Caco-2 (cell line): ENCODE data around the gene TRDN. TPM values are rescaled to one million over a fixed set of nuclear protein-coding genes. Genes with fewer than 3 reads are reported as not detected.

Experiments used
- BruUV-seq: library from RNA; stranded (reverse); fragments of 400-500 nt; replicated peaks from 2 replicates; lab custom pipeline; 2021; lab: Mats Ljungman, UMichigan
- CTCF ChIA-PET: fragments of 300-600 bp; sonication (Branson Sonifier 250); formaldehyde crosslinking; loops from one replicate; lab custom pipeline; 2022; ENCODE audit warnings: antibody characterized with exemption; lab: Charles Lee
- POLR2A ChIA-PET: fragments of 300-600 bp; sonication (Branson Sonifier 250); formaldehyde crosslinking; loops from one replicate; lab custom pipeline; 2022; ENCODE audit warnings: antibody characterized with exemption; lab: Charles Lee
- DNase-seq, 2 experiments: peaks; one replicate each; pipeline versions ENCODE4 v3.0.0 to v3.0.0-alpha.2; 2020 to 2022
- H3K27me3 ChIP-seq: replicated peaks from 2 replicates; pipeline ENCODE4 v1.6.0; 2011; ENCODE audit warnings: low read length; ENCODE audit not compliant: control insufficient read depth, insufficient read depth
- H3K36me3 ChIP-seq: 2 replicates; pipeline ENCODE4 v1.5.1; 2011; ENCODE audit warnings: low read length; ENCODE audit not compliant: control insufficient read depth, insufficient read depth
- H3K4me1 ChIP-seq: fragments of 250-450 bp; sonication (Bioruptor Pico); 2 replicates; pipeline ENCODE4 v1.5.1; 2020; ENCODE audit warnings: mild to moderate bottlenecking
- H3K4me3 ChIP-seq: 2 replicates; pipeline ENCODE4 v1.5.1; 2011; ENCODE audit warnings: low read depth, mild to moderate bottlenecking, control low read depth, low read length
- H3K9me3 ChIP-seq: fragments of 250-450 bp; sonication (Bioruptor Pico); 2 replicates; pipeline ENCODE4 v1.5.1; 2020; ENCODE audit warnings: mild to moderate bottlenecking, moderate library complexity
- H3K27ac Mint-ChIP-seq: one replicate; pipeline ENCODE4 v1.8.0; 2022; ENCODE audit warnings: mixed read lengths; ENCODE audit not compliant: unreplicated experiment
- H3K27me3 Mint-ChIP-seq: one replicate; pipeline ENCODE4 v1.8.0; 2022; ENCODE audit warnings: mixed read lengths; ENCODE audit not compliant: insufficient read depth, unreplicated experiment
- H3K36me3 Mint-ChIP-seq: one replicate; pipeline ENCODE4 v1.8.0; 2022; ENCODE audit warnings: mild to moderate bottlenecking, mixed read lengths; ENCODE audit not compliant: insufficient read depth, unreplicated experiment
- H3K4me1 Mint-ChIP-seq: one replicate; pipeline ENCODE4 v1.8.0; 2022; ENCODE audit warnings: low read depth, mixed read lengths; ENCODE audit not compliant: unreplicated experiment
- H3K4me3 Mint-ChIP-seq: one replicate; pipeline ENCODE4 v1.8.0; 2022; ENCODE audit warnings: mild to moderate bottlenecking, moderate library complexity, mixed read lengths; ENCODE audit not compliant: unreplicated experiment
- H3K9me3 Mint-ChIP-seq: one replicate; pipeline ENCODE4 v1.8.0; 2022; ENCODE audit warnings: mixed read lengths; ENCODE audit not compliant: unreplicated experiment
- CTCF ChIP-seq, 2 experiments: fragments of 200-600 bp in 1 of 2; IDR thresholded peaks; 1 replicate in 1 of 2; 2 replicates in 1 of 2; pipeline versions ENCODE4 v1.5.1 to v1.8.0; 2011 to 2022; ENCODE audit warnings: antibody characterized with exemption in 1 of 2, control low read depth in 1 of 2, inconsistent platforms in 1 of 2, low read depth in 1 of 2, low read length in 1 of 2, mild to moderate bottlenecking in 1 of 2, moderate library complexity in 1 of 2; ENCODE audit not compliant: insufficient read depth in 1 of 2, severe bottlenecking in 1 of 2, unreplicated experiment in 1 of 2
- intact Hi-C: fragments of 100-400 bp; cut with micrococcal nuclease; formaldehyde crosslinking; loops from one replicate; pipeline ENCODE4 v1.10.0; 2022; ENCODE audit not compliant: unreplicated experiment
- total RNA-seq: library from RNA; stranded (reverse); gene quantifications from 2 replicates; pipeline ENCODE4 v1.2.3, GENCODE V29; 2022

The TRDN gene
- total RNA-seq, 1 experiment from 2014 or later = not detected

- Histone ChIP-seq H3K36me3 (no peaks in the 10 kb centered on the region), H3K4me1 (no peaks in the 10 kb centered on the region), H3K9me3 (no peaks in the 10 kb centered on the region), H3K27me3 (no peaks in the 10 kb centered on the region), H3K4me3 (no peak overlapping the region)
- no peaks in the 10 kb centered on the region for H3K27me3 Mint-ChIP-seq
- CTCF ChIA-PET = no interaction called here
- H3K9me3 Mint-ChIP-seq = no peaks in the 10 kb centered on the region
- H3K36me3 Mint-ChIP-seq = no peaks in the 10 kb centered on the region
- no peak overlapping the region for H3K27ac Mint-ChIP-seq
- intact Hi-C loops = no loop called here
- BruUV-seq = no TSS peak
- no peak for DNase-seq
- POLR2A ChIA-PET = no interaction called here
- no peaks in the 10 kb centered on the region for H3K4me1 Mint-ChIP-seq
- no peak for TF ChIP-seq CTCF (IDR thresholded peaks at IDR 0.05; ENCODE audit: insufficient read depth in 1 of 2, low read depth in 1 of 2, low read length in 1 of 2, severe bottlenecking in 1 of 2, unreplicated experiment in 1 of 2)
- H3K4me3 Mint-ChIP-seq = no peak overlapping the region
These were observed 42.0 kb downstream of the TRDN start for GRCh38 chr6:123594776-123595175.

- POLR2A ChIA-PET = no interaction called here
- Mint-ChIP-seq H3K27me3 (peaks cover under 1% of the 10 kb centered on the region), H3K9me3 (no peaks in the 10 kb centered on the region), H3K4me1 (no peaks in the 10 kb centered on the region), H3K27ac (no peak overlapping the region), H3K4me3 (no peak overlapping the region), H3K36me3 (no peaks in the 10 kb centered on the region)
- H3K27me3 ChIP-seq = no peaks in the 10 kb centered on the region
- DNase-seq = no peak
- TF ChIP-seq CTCF (IDR thresholded peaks at IDR 0.05; ENCODE audit: insufficient read depth in 1 of 2, low read depth in 1 of 2, low read length in 1 of 2, severe bottlenecking in 1 of 2, unreplicated experiment in 1 of 2) = no peak
- CTCF ChIA-PET = no interaction called here
- BruUV-seq = no TSS peak
- no peaks in the 10 kb centered on the region for H3K4me1 ChIP-seq
- H3K9me3 ChIP-seq = no peaks in the 10 kb centered on the region
- intact Hi-C loops = loop anchor here (2.0 kb wide), 1 partner anchor 36 kb away; no protein-coding TSS in a partner anchor
- no peaks in the 10 kb centered on the region for H3K36me3 ChIP-seq
- H3K4me3 ChIP-seq = no peak overlapping the region
These were observed 44.3 kb downstream of the TRDN start for GRCh38 chr6:123592426-123592825.

GRCh38 chr6:123589973-123590372 lies 46.8 kb downstream of the TRDN start:
- CTCF ChIA-PET = no interaction called here
- Mint-ChIP-seq H3K4me1 (no peaks in the 10 kb centered on the region), H3K27ac (no peak overlapping the region), H3K36me3 (no peaks in the 10 kb centered on the region), H3K27me3 (peaks cover 15% of the 10 kb centered on the region), H3K4me3 (no peak overlapping the region), H3K9me3 (no peaks in the 10 kb centered on the region)
- H3K9me3 ChIP-seq = no peaks in the 10 kb centered on the region
- H3K36me3 ChIP-seq = no peaks in the 10 kb centered on the region
- BruUV-seq = no TSS peak
- no peaks in the 10 kb centered on the region for H3K4me1 ChIP-seq
- POLR2A ChIA-PET = no interaction called here
- no peak for DNase-seq
- no peak overlapping the region for H3K4me3 ChIP-seq
- TF ChIP-seq CTCF (IDR thresholded peaks at IDR 0.05; ENCODE audit: insufficient read depth in 1 of 2, low read depth in 1 of 2, low read length in 1 of 2, severe bottlenecking in 1 of 2, unreplicated experiment in 1 of 2) = no peak
- intact Hi-C loops = no loop called here
- no peaks in the 10 kb centered on the region for H3K27me3 ChIP-seq
